NCI-H187 (cell line): ENCODE data around the gene LRRC3.

ENCODE experiments used
- DNase-seq, 2 experiments: peaks; one replicate each; lab custom pipeline; 2025; lab: John Stamatoyannopoulos, UW

Gene LRRC3

GRCh38 chr21:44438531-44439210 is 16.6 kb upstream of the LRRC3 start:
- DNase-seq, result no peak

- DNase-seq, result no peak
These were observed 16.1 kb upstream of the LRRC3 start for GRCh38 chr21:44439211-44439600.

- DNase-seq, result no peak
These were observed 14.9 kb upstream of the LRRC3 start for GRCh38 chr21:44440241-44441040.

- no peak for DNase-seq
These were observed 14.3 kb upstream of the LRRC3 start for GRCh38 chr21:44441041-44441400.

- DNase-seq, result no peak
These were observed 13.6 kb upstream of the LRRC3 start for GRCh38 chr21:44441581-44442265.

GRCh38 chr21:44442266-44443125 is 12.8 kb upstream of the LRRC3 start:
- DNase-seq, result no peak

GRCh38 chr21:44443291-44443890 is 11.9 kb upstream of the LRRC3 start:
- no peak for DNase-seq

- DNase-seq, result no peak
These were observed 11.4 kb upstream of the LRRC3 start for GRCh38 chr21:44443891-44444285.

GRCh38 chr21:44444286-44444931 is 10.9 kb upstream of the LRRC3 start:
- no peak for DNase-seq

- DNase-seq, result no peak
These were observed 10.0 kb upstream of the LRRC3 start for GRCh38 chr21:44445145-44445812.

GRCh38 chr21:44448651-44449131 is 6.6 kb upstream of the LRRC3 start:
- no peak for DNase-seq

- DNase-seq, result no peak
These were observed 5.6 kb upstream of the LRRC3 start for GRCh38 chr21:44449473-44450363.

GRCh38 chr21:44450402-44450801 is 4.9 kb upstream of the LRRC3 start:
- no peak for DNase-seq

GRCh38 chr21:44450999-44451398 is 4.3 kb upstream of the LRRC3 start:
- no peak for DNase-seq

- no peak for DNase-seq
These were observed 2.2 kb upstream of the LRRC3 start for GRCh38 chr21:44453120-44453519.

GRCh38 chr21:44454058-44454457 is 1.3 kb upstream of the LRRC3 start:
- no peak for DNase-seq

GRCh38 chr21:44455524-44456213 is 359 bp downstream of the LRRC3 start:
- DNase-seq, result no peak

- DNase-seq, result no peak
These were observed 1.1 kb downstream of the LRRC3 start for GRCh38 chr21:44456214-44456914.
